Kidney epithelial cell (primary cell): Measurements from ENCODE around the gene FLOT2. TPM values are rescaled to one million over a fixed set of nuclear protein-coding genes. Genes with fewer than 3 reads are reported as not detected.

Experiments
- DNase-seq: peaks from one replicate; pipeline ENCODE4 v3.0.0-alpha.2; 2010; ENCODE audit warnings: low read depth
- H3K27me3 ChIP-seq: 2 replicates; pipeline ENCODE4 v1.6.0; 2011; ENCODE audit warnings: low read length; ENCODE audit not compliant: control insufficient read depth, insufficient read depth
- H3K36me3 ChIP-seq: 2 replicates; pipeline ENCODE4 v1.5.1; 2011; ENCODE audit warnings: low read length; ENCODE audit not compliant: control insufficient read depth, insufficient read depth
- H3K4me3 ChIP-seq: 2 replicates; pipeline ENCODE4 v1.5.1; 2011; ENCODE audit warnings: low read depth, mild to moderate bottlenecking, control low read depth, low read length
- CTCF ChIP-seq: IDR thresholded peaks from 2 replicates; pipeline ENCODE4 v1.5.1; 2011; ENCODE audit warnings: mild to moderate bottlenecking, moderate library complexity, low read length, control low read depth, inconsistent platforms; ENCODE audit not compliant: insufficient read depth, poor library complexity, severe bottlenecking
- total RNA-seq: library from RNA; depleted of rRNA; stranded (reverse); fragments of >200 nt; gene quantifications from 2 replicates; pipeline ENCODE4 v1.2.3, GENCODE V29; 2015

FLOT2 gene
- total RNA-seq, 1 donor from 2014 or later = 55.5 TPM

DNA sequence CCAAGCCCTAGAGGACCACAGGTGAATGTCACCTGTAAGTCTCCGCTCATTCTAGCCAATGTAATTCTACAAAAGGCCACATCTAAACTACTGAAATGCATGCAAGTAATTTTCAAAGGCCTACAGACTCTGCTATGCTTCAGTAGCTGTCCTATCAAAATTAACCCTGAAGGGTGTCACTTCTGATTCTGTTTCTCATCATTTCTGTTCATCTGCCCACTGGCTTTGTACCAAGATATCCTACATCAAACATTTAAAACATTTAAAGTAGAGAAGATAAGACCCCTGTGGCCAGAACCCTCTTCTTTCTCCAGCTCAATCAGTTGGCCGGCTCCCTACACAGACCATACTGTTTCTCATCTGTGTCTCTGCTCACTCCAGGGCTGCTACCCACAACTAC is 32.3 kb upstream of the FLOT2 start:
- H3K36me3 ChIP-seq = no peaks in the 10 kb centered on the region
- DNase-seq = no peak
- no peak overlapping the region for H3K4me3 ChIP-seq
- H3K27me3 ChIP-seq = no peaks in the 10 kb centered on the region
- TF ChIP-seq CTCF = no peak

- TF ChIP-seq CTCF = no peak
- no peak overlapping the region for H3K4me3 ChIP-seq
- no peaks in the 10 kb centered on the region for H3K27me3 ChIP-seq
- H3K36me3 ChIP-seq = peaks cover 6% of the 10 kb centered on the region
- DNase-seq = no peak
Measured at GRCh38 chr17:28928061-28928460, 30.5 kb upstream of the FLOT2 start.

DNA sequence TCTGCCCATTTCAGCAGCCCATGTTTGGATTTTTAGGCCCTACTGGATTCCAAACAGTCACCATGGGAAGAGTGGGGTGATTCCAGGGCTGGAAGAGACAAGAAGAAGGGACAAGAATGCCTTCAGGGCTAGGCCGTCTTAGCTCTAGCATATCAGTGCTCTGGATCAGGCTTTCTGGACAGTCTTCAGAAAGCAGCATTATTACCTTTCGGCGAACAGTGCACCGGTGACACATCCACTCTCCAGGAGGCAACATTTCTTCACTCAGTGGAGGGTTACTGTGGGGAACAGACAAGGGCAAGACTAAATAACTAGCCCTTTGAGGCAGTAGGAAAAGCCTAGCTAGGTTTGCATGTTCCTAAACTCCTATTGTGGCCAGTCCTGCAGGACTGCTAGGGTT is 29.3 kb upstream of the FLOT2 start:
- Histone ChIP-seq H3K27me3 (no peaks in the 10 kb centered on the region), H3K36me3 (peaks cover 6% of the 10 kb centered on the region), H3K4me3 (no peak overlapping the region)
- DNase-seq = no peak
- TF ChIP-seq CTCF = no peak

GRCh38 chr17:28926366-28926765 is 28.8 kb upstream of the FLOT2 start:
- no peak for DNase-seq
- TF ChIP-seq CTCF = no peak
- no peaks in the 10 kb centered on the region for H3K27me3 ChIP-seq
- no peak overlapping the region for H3K4me3 ChIP-seq
- peaks cover 6% of the 10 kb centered on the region for H3K36me3 ChIP-seq

- DNase-seq = peak; percentile 57
- H3K27me3 ChIP-seq = no peaks in the 10 kb centered on the region
- TF ChIP-seq CTCF = no peak
- peaks cover 6% of the 10 kb centered on the region for H3K36me3 ChIP-seq
- no peak overlapping the region for H3K4me3 ChIP-seq
Measured at GRCh38 chr17:28925912-28926365, 28.4 kb upstream of the FLOT2 start.

GRCh38 chr17:28920201-28920600 is 22.7 kb upstream of the FLOT2 start:
- H3K27me3 ChIP-seq = no peaks in the 10 kb centered on the region
- peaks cover 9% of the 10 kb centered on the region for H3K36me3 ChIP-seq

More at GRCh38 chr17:28920201-28920600, 22.7 kb upstream of the FLOT2 start:
- H3K4me3 ChIP-seq = no peak overlapping the region
- no peak for TF ChIP-seq CTCF
- no peak for DNase-seq
